ENCODE results near the gene MAP4K2.

MAP4K2 gene

GRCh38 chr11:64791781-64792291 is 11.2 kb downstream of the MAP4K2 start:
- no peak for DNase-seq (ENCODE audit: low spot score)

GRCh38 chr11:64790205-64791095 is 12.6 kb downstream of the MAP4K2 start:
- no peak for DNase-seq (ENCODE audit: low spot score)

- no peak for DNase-seq (ENCODE audit: low spot score)
Measured at GRCh38 chr11:64789331-64790204, 13.4 kb downstream of the MAP4K2 start.

- DNase-seq (ENCODE audit: low spot score) = no peak
Measured at GRCh38 chr11:64788321-64789215, 14.4 kb downstream of the MAP4K2 start.

GRCh38 chr11:64787526-64788320 is 15.3 kb downstream of the MAP4K2 start:
- peak; percentile 88 for DNase-seq (ENCODE audit: low spot score)

GRCh38 chr11:64786308-64786707 is 16.7 kb downstream of the MAP4K2 start:
- DNase-seq (ENCODE audit: low spot score) = no peak

- no peak for DNase-seq (ENCODE audit: low spot score)
Measured at GRCh38 chr11:64784813-64785581, 18.0 kb downstream of the MAP4K2 start.

GRCh38 chr11:64778473-64779298 is 24.3 kb downstream of the MAP4K2 start, which contains the start of gene SF1:
SF1 (minus strand) TSS chr11:64778542; CDS start chr11:64778392, 150 bp downstream.
- DNase-seq (ENCODE audit: low spot score) = peak; percentile 94

- no peak for DNase-seq (ENCODE audit: low spot score)
Measured at GRCh38 chr11:64778223-64778472, 24.9 kb downstream of the MAP4K2 start.

GRCh38 chr11:64777449-64778222 is 25.4 kb downstream of the MAP4K2 start:
- DNase-seq (ENCODE audit: low spot score) = peak; percentile 89

- DNase-seq (ENCODE audit: low spot score) = no peak
Measured at GRCh38 chr11:64776875-64777274, 26.1 kb downstream of the MAP4K2 start.

- DNase-seq (ENCODE audit: low spot score) = no peak
Measured at GRCh38 chr11:64776425-64776824, 26.6 kb downstream of the MAP4K2 start.

GRCh38 chr11:64774144-64774543 is 28.9 kb downstream of the MAP4K2 start:
- DNase-seq (ENCODE audit: low spot score) = no peak

GRCh38 chr11:64772303-64773018 is 30.6 kb downstream of the MAP4K2 start:
- DNase-seq (ENCODE audit: low spot score) = no peak

GRCh38 chr11:64771861-64772260 is 31.2 kb downstream of the MAP4K2 start:
- no peak for DNase-seq (ENCODE audit: low spot score)

- DNase-seq (ENCODE audit: low spot score) = no peak
Measured at GRCh38 chr11:64770120-64770519, 32.9 kb downstream of the MAP4K2 start.

- DNase-seq (ENCODE audit: low spot score) = no peak
Measured at GRCh38 chr11:64769283-64769682, 33.7 kb downstream of the MAP4K2 start.

- DNase-seq (ENCODE audit: low spot score) = no peak
Measured at GRCh38 chr11:64768300-64768694, 34.7 kb downstream of the MAP4K2 start.

Measured in iPS-NIHi11 (cell line).